ENCODE results near the gene HOXB8. TPM values are rescaled to one million over a fixed set of nuclear protein-coding genes. Genes with fewer than 3 reads are reported as not detected.

Gene HOXB8
- total RNA-seq, 1 donor from 2014 or later, result 22.9 TPM

DNA sequence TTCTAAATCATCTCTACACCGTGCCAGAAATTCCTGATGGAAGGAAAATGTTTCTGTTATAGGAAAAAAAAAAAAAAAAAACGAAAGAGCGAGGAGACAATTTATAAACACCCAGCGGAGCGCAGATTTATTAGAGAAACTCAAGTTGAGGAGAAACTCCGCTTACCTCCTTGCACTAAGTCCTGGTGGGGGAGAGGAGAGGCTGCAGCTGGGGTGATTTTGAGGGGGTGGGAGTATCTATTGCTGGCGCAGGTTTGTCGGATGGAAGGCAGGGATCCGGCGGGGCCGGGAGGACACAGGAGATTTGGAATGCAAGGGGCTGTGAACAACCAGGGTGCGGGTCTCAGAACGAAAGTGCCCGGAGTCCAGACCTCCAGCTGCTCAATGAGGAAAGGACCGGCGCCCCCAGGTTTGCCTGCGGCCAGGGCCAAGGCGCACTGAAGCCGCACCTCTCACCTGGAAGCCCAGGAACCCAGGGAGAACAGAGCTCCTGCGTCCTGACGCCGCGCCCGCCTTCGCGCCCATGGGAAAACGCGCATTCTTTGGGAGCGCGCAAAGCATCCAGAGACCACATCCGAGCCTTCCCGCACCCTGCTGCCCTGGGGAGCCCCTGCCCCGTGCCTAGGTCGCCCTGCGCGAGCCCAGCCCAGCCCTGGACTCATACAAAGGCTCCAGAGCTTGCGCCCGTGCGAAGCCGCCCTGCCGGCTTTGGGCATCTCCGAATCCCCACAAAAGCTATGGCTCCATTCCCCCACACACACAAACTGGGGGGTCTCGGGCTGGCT lies 2.6 kb upstream of the HOXB8 start:
- peaks cover 14% of the 10 kb centered on the region for H3K4me1 Mint-ChIP-seq
- no peak for DNase-seq (ENCODE audit: low read depth, low spot score)
- H3K36me3 Mint-ChIP-seq (ENCODE audit: low read depth), result peaks cover 15% of the 10 kb centered on the region
- H3K27ac Mint-ChIP-seq (ENCODE audit: unreplicated experiment), result no peak overlapping the region
- TF ChIP-seq, protein P1, sequence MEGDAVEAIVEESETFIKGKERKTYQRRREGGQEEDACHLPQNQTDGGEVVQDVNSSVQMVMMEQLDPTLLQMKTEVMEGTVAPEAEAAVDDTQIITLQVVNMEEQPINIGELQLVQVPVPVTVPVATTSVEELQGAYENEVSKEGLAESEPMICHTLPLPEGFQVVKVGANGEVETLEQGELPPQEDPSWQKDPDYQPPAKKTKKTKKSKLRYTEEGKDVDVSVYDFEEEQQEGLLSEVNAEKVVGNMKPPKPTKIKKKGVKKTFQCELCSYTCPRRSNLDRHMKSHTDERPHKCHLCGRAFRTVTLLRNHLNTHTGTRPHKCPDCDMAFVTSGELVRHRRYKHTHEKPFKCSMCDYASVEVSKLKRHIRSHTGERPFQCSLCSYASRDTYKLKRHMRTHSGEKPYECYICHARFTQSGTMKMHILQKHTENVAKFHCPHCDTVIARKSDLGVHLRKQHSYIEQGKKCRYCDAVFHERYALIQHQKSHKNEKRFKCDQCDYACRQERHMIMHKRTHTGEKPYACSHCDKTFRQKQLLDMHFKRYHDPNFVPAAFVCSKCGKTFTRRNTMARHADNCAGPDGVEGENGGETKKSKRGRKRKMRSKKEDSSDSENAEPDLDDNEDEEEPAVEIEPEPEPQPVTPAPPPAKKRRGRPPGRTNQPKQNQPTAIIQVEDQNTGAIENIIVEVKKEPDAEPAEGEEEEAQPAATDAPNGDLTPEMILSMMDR (conservative IDR thresholded peaks at IDR 0.05), result no peak
- no peaks in the 10 kb centered on the region for H3K9me3 Mint-ChIP-seq
- peak overlapping the region; percentile 88 for H3K4me3 Mint-ChIP-seq
- H3K27me3 Mint-ChIP-seq (ENCODE audit: low read depth), result peaks cover 100% of the 10 kb centered on the region

DNA sequence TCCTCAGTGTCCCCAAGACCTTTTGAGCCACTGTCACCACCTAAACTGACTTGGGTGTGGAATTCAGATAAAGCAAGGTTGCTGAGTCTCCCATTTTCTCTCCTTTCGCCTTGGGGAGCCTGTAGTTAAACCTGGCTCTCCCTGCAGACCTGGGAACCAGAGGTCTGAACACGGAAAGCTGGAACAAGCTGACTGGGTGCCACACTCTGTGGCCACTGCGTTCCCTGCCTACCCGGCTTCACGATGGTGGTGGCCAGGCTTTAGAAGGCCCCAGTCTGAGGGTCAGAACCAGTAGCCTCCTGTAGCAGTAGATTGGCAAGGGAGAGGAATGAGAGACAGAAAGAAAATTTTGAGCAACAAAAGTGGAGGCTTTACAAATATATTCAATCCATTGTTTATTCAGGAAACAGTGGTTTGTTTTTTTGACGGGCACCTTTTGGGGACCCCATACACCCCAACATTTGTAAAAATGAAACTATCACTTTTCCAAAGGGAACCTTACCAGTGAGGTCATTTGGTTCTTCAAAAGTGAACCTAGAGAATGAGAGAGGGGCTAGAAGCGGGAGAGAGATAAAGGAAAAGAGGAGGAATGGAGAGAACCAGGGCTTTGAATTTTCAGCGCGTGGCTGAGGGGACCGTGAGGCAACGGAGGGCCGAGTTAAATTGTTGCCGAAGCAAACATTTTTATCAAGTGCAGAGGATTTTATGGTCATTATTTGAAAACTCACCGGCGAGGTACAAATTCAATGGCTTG lies 1.8 kb upstream of the HOXB8 start:
- DNase-seq (ENCODE audit: low read depth, low spot score), result no peak
- peaks cover 19% of the 10 kb centered on the region for H3K4me1 Mint-ChIP-seq
- no peak overlapping the region for H3K27ac Mint-ChIP-seq (ENCODE audit: unreplicated experiment)
- H3K27me3 Mint-ChIP-seq (ENCODE audit: low read depth), result peaks cover 100% of the 10 kb centered on the region
- H3K36me3 Mint-ChIP-seq (ENCODE audit: low read depth), result peaks cover 16% of the 10 kb centered on the region
- peak overlapping the region; percentile 88 for H3K4me3 Mint-ChIP-seq
- TF ChIP-seq, protein P1 (conservative IDR thresholded peaks at IDR 0.05), result no peak
- H3K9me3 Mint-ChIP-seq, result no peaks in the 10 kb centered on the region

DNA sequence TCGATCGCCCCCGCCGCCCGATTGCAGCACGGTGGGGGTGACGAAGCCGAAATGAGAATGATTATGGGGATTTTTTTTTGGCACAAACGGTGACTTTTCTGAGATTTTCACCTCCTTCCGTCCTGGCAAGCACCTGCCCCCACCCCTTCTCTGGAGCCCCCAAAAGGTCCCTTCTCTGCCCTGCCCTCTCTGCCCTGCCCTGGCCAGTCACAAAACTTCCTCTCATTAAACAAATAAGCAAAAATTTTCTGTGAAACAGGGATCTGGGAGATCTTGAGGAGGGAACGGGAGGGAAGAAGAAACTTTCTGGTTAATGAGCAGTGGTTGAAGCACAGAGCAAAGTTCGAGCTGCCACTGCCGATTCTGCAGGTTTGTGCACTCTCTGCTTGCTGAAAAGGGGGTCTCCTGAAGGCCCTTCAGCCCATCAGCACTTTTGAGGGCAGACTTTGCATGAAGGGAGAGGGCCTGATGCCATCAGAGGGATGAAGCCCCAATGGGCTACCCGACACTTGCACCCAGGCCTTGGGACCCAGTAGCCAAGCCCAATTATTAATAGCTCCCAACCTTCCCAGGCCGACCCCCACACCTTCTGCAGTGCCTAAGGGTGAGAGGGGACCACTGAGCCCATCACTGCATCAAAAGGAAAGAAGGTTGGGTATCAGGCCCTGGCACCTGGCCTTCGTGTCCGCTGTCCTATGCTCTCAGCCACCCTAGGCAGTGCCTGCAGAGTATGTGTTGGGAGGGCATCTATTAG lies 1.0 kb upstream of the HOXB8 start:
- H3K36me3 Mint-ChIP-seq (ENCODE audit: low read depth), result peaks cover 13% of the 10 kb centered on the region

DNA sequence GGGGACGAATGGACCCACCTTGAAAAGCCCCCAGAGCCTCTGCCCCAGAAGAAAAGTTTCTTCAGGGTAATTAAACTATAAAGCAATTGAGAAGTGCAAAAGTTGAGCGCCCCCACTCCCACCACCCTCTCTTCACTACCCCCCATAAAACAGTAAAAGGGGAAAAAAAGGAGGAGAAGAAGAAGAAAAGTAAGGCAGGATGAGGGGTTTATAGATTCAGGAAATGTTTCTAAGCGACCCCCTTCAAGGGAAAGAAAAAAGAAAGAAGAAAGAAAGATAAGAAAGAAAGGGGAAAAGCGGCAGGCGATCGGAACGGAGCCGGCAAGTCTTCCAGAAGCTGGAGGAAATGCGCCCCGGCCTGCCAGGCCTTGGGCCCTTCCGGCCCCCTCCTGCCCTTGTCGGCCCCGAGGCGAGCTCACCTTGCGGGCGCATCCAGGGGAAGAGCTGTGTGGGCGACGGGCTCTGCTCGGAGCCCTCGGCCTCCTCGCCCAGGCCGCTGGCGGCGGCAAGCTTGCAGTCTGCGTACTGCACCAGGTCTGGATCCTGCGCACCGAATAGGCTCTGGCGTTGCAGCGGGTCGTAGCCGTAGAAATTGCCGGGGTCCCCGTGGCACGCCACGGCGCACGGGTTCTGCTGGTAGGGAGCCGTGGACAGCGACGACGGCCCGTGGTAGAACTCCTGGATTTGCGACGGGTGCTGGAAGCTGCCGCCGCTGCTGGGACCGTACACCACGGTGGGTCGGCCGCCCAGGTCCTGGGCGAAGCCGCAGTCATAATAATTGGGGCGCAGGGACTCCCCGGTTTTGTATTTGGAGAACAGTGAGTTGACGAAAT lies 1.0 kb downstream of the HOXB8 start:
- no peaks in the 10 kb centered on the region for H3K9me3 Mint-ChIP-seq
- H3K4me3 Mint-ChIP-seq, result peak overlapping the region; percentile 88
- H3K4me1 Mint-ChIP-seq, result peaks cover 24% of the 10 kb centered on the region
- peaks cover 13% of the 10 kb centered on the region for H3K36me3 Mint-ChIP-seq (ENCODE audit: low read depth)
- peak overlapping the region; percentile 86 for H3K27ac Mint-ChIP-seq (ENCODE audit: unreplicated experiment)
- peaks cover 100% of the 10 kb centered on the region for H3K27me3 Mint-ChIP-seq (ENCODE audit: low read depth)
- no peak for DNase-seq (ENCODE audit: low read depth, low spot score)
- TF ChIP-seq, protein P1 (conservative IDR thresholded peaks at IDR 0.05), result no peak

More for the DNA sequence above, 1.0 kb upstream of the HOXB8 start:
- peak overlapping the region; percentile 88 for H3K4me3 Mint-ChIP-seq
- no peak for DNase-seq (ENCODE audit: low read depth, low spot score)
- peak overlapping the region; percentile 54 for H3K27ac Mint-ChIP-seq (ENCODE audit: unreplicated experiment)
- no peaks in the 10 kb centered on the region for H3K9me3 Mint-ChIP-seq
- TF ChIP-seq, protein P1 (conservative IDR thresholded peaks at IDR 0.05), result no peak
- H3K27me3 Mint-ChIP-seq (ENCODE audit: low read depth), result peaks cover 100% of the 10 kb centered on the region
- peaks cover 17% of the 10 kb centered on the region for H3K4me1 Mint-ChIP-seq

All from neural crest cell (in vitro differentiated cells).